Vagina (tissue), 2 donors: ENCODE data around the gene SARDH. TPM values are rescaled to one million over a fixed set of nuclear protein-coding genes. Genes with fewer than 3 reads are reported as not detected.

Source experiments
- DNase-seq, 2 donors: peaks; one replicate each; pipeline ENCODE4 v3.0.0-alpha.2; 2017; ENCODE audit errors: extremely low spot score in 2 of 2
- H3K27ac ChIP-seq: fragments of 200-600 bp; sonication (generic); one replicate; pipeline ENCODE4 v1.5.1; 2019
- H3K27me3 ChIP-seq: fragments of 200-600 bp; sonication (generic); one replicate; pipeline ENCODE4 v1.5.1; 2019
- H3K36me3 ChIP-seq, 2 donors: fragments of 200-600 bp; sonication (generic); one replicate each; pipeline ENCODE4 v1.5.1; 2017 to 2019
- H3K4me1 ChIP-seq: fragments of 200-600 bp; sonication (generic); one replicate; pipeline ENCODE4 v1.5.1; 2019
- H3K4me3 ChIP-seq, 2 donors: fragments of 200-600 bp; sonication (generic); 1 replicate in 1 of 2; 2 replicates in 1 of 2; pipeline ENCODE4 v1.5.1; 2016 to 2019
- H3K9me3 ChIP-seq: fragments of 200-600 bp; sonication (generic); one replicate; pipeline ENCODE4 v1.5.1; 2019
- CTCF ChIP-seq, 3 experiments: fragments of 450-650 bp in 2 of 3; fragments of 200-600 bp in 1 of 3; sonication (generic) in 1 of 3; IDR thresholded peaks; one replicate each; pipeline ENCODE4 v1.5.1; 2017 to 2019; ENCODE audit warnings: antibody characterized with exemption in 3 of 3, mild to moderate bottlenecking in 2 of 3, moderate library complexity in 2 of 3
- POLR2A ChIP-seq, 2 donors: fragments of 450-650 bp; IDR thresholded peaks; one replicate each; pipeline ENCODE4 v1.6.1; 2017; ENCODE audit warnings: antibody characterized with exemption in 2 of 2, mild to moderate bottlenecking in 2 of 2, moderate library complexity in 2 of 2
- POLR2AphosphoS5 ChIP-seq, 2 donors: sonication (generic); formaldehyde crosslinking; IDR thresholded peaks; one replicate each; pipeline ENCODE4 v1.9.0; 2017; ENCODE audit warnings: antibody characterized with exemption in 2 of 2, mild to moderate bottlenecking in 2 of 2, low read depth in 1 of 2; ENCODE audit not compliant: insufficient read depth in 1 of 2
- intact Hi-C: fragments of 100-400 bp; cut with DNase I; formaldehyde crosslinking; loops from one replicate; pipeline ENCODE4 v1.15.1; 2023
- total RNA-seq: library from RNA; depleted of rRNA; stranded (reverse); fragments of >200 nt; gene quantifications from one replicate; pipeline ENCODE4 v1.2.3, GENCODE V29; 2016

The SARDH gene
- total RNA-seq, 1 donor from 2014 or later, result 2.0 TPM

DNA sequence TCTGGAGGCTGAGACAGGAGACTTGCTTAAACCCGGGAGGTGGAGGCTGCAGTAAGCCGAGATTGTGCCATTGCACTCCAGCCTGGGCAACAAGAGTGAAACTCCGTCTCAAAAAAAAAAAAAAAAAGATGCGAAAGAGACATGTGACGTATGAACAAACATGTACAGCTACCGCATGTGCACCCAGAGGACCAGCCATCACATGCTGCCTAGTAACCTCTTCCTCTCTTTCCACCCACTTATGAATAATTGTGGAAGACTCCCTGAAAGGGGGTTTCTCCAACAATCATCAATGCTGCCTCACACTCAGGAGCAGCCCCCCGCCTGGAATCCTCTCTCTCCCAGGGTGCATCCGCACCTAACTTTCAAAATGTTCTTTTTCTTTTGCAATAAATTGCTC lies 2.2 kb downstream of the SARDH start:
- Histone ChIP-seq H3K4me3 (no peak overlapping the region), H3K27ac (no peak overlapping the region), H3K9me3 (no peaks in the 10 kb centered on the region), H3K36me3 (no peaks in the 10 kb centered on the region), H3K4me1 (peaks cover 16% of the 10 kb centered on the region), H3K27me3 (no peaks in the 10 kb centered on the region)
- intact Hi-C loops, result no loop called here
- DNase-seq, result peak in 1 of 2 donors; percentile 18
- TF ChIP-seq CTCF (IDR thresholded peaks at IDR 0.05), result no peak
- TF ChIP-seq POLR2A (IDR thresholded peaks at IDR 0.05), result no peak
- no peak for TF ChIP-seq POLR2AphosphoS5 (IDR thresholded peaks at IDR 0.05; ENCODE audit: insufficient read depth in 1 of 2, low read depth in 1 of 2)

- no peak overlapping the region for H3K27ac ChIP-seq
- peaks cover 16% of the 10 kb centered on the region for H3K4me1 ChIP-seq
- intact Hi-C loops, result no loop called here
- H3K36me3 ChIP-seq, result no peaks in the 10 kb centered on the region
- H3K4me3 ChIP-seq, result no peak overlapping the region
- TF ChIP-seq POLR2AphosphoS5 (IDR thresholded peaks at IDR 0.05; ENCODE audit: insufficient read depth in 1 of 2, low read depth in 1 of 2) (no peak), CTCF (IDR thresholded peaks at IDR 0.05) (no peak), POLR2A (IDR thresholded peaks at IDR 0.05) (no peak)
- H3K9me3 ChIP-seq, result no peaks in the 10 kb centered on the region
- no peak for DNase-seq
- no peaks in the 10 kb centered on the region for H3K27me3 ChIP-seq
These were observed 2.8 kb downstream of the SARDH start for GRCh38 chr9:133735415-133735775.

GRCh38 chr9:133734590-133735414 lies 3.4 kb downstream of the SARDH start:
- Histone ChIP-seq H3K36me3 (no peaks in the 10 kb centered on the region), H3K4me1 (peaks cover 16% of the 10 kb centered on the region), H3K27me3 (no peaks in the 10 kb centered on the region), H3K27ac (no peak overlapping the region), H3K9me3 (no peaks in the 10 kb centered on the region), H3K4me3 (no peak overlapping the region)
- TF ChIP-seq POLR2A (IDR thresholded peaks at IDR 0.05), result no peak
- no peak for TF ChIP-seq POLR2AphosphoS5 (IDR thresholded peaks at IDR 0.05; ENCODE audit: insufficient read depth in 1 of 2, low read depth in 1 of 2)
- TF ChIP-seq CTCF (IDR thresholded peaks at IDR 0.05), result no peak
- intact Hi-C loops, result no loop called here
- peak; percentile 54 to 94 for DNase-seq

- intact Hi-C loops, result no loop called here
- Histone ChIP-seq H3K36me3 (no peaks in the 10 kb centered on the region), H3K27ac (no peak overlapping the region), H3K9me3 (no peaks in the 10 kb centered on the region), H3K4me3 (no peak overlapping the region), H3K4me1 (peaks cover 16% of the 10 kb centered on the region), H3K27me3 (no peaks in the 10 kb centered on the region)
- TF ChIP-seq POLR2AphosphoS5 (IDR thresholded peaks at IDR 0.05; ENCODE audit: insufficient read depth in 1 of 2, low read depth in 1 of 2) (no peak), CTCF (IDR thresholded peaks at IDR 0.05) (no peak), POLR2A (IDR thresholded peaks at IDR 0.05) (no peak)
- peak in 1 of 2 donors; percentile 32 for DNase-seq
These were observed 4.2 kb downstream of the SARDH start for GRCh38 chr9:133733796-133734533.

DNA sequence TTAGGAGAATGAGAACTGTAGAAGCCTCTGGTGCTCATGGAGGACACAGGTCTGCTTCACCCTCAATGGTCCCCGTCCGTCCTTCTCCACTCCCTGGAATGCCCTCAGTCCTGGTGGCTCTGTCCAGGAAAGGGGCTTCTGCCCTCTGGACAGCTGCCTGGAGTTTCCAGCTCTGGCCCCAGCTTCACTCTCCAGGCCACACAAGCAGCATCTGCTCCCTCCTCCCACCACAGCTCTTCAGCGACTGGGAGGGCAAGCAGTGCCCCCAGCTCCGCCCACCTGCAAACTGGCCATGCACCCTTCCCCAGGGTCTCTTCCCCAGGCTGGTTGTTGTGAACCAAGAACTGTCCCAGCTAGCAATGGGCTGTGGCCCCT lies 4.7 kb downstream of the SARDH start:
- H3K4me3 ChIP-seq, result no peak overlapping the region
- H3K9me3 ChIP-seq, result no peaks in the 10 kb centered on the region
- H3K4me1 ChIP-seq, result peaks cover 11% of the 10 kb centered on the region
- H3K27ac ChIP-seq, result no peak overlapping the region
- TF ChIP-seq POLR2AphosphoS5 (IDR thresholded peaks at IDR 0.05; ENCODE audit: insufficient read depth in 1 of 2, low read depth in 1 of 2), result no peak
- no peak for TF ChIP-seq POLR2A (IDR thresholded peaks at IDR 0.05)
- TF ChIP-seq CTCF (IDR thresholded peaks at IDR 0.05), result no peak
- intact Hi-C loops, result no loop called here
- peak; percentile 44 to 91 for DNase-seq
- H3K27me3 ChIP-seq, result no peaks in the 10 kb centered on the region
- H3K36me3 ChIP-seq, result no peaks in the 10 kb centered on the region
